Neural progenitor cell (in vitro differentiated cells): Measurements from ENCODE around the gene NT5C3A. TPM values are rescaled to one million over a fixed set of nuclear protein-coding genes. Genes with fewer than 3 reads are reported as not detected.
A peak's percentile ranks its signal among the peaks of the same experiment; 100 is the strongest.
"Not testable (repeated sequence)": the region's sequence is repeated elsewhere in the genome, so short reads cannot be mapped to it uniquely, and the experiment has no call there.

Experiments used
- DNase-seq: peaks from one replicate; pipeline ENCODE4 v3.0.0-alpha.2; 2016; ENCODE audit warnings: low spot score
- H2AFZ ChIP-seq: fragments of 200-600 bp; sonication (generic); replicated peaks from 2 replicates; pipeline ENCODE4 v1.6.1; 2016; ENCODE audit warnings: antibody characterized with exemption
- H3F3A ChIP-seq: fragments of 200-600 bp; sonication (generic); 2 replicates; pipeline ENCODE4 v1.6.1; 2016; ENCODE audit warnings: antibody characterized with exemption, low read depth
- H3K27ac ChIP-seq: fragments of 200-600 bp; sonication (generic); 2 replicates; pipeline ENCODE4 v1.5.1; 2016; ENCODE audit warnings: mild to moderate bottlenecking
- H3K27me3 ChIP-seq: fragments of 200-600 bp; sonication (generic); 2 replicates; pipeline ENCODE4 v1.6.1; 2016; ENCODE audit warnings: mild to moderate bottlenecking, moderate library complexity
- H3K36me3 ChIP-seq: fragments of 200-600 bp; sonication (generic); 2 replicates; pipeline ENCODE4 v1.5.1; 2016
- H3K4me1 ChIP-seq: fragments of 200-600 bp; sonication (generic); 2 replicates; pipeline ENCODE4 v1.6.1; 2016; ENCODE audit warnings: mixed run types
- H3K4me2 ChIP-seq: fragments of 200-600 bp; sonication (generic); 2 replicates; pipeline ENCODE4 v1.6.1; 2016
- H3K4me3 ChIP-seq: fragments of 200-600 bp; sonication (generic); 2 replicates; pipeline ENCODE4 v1.5.1; 2016
- H3K79me2 ChIP-seq: fragments of 200-600 bp; sonication (generic); 2 replicates; pipeline ENCODE4 v1.6.1; 2016; ENCODE audit warnings: low read depth
- H3K9ac ChIP-seq: fragments of 200-600 bp; sonication (generic); 2 replicates; pipeline ENCODE4 v1.6.1; 2016
- H3K9me3 ChIP-seq: fragments of 200-600 bp; sonication (generic); 2 replicates; pipeline ENCODE4 v1.5.1; 2016; ENCODE audit warnings: low read depth
- H4K20me1 ChIP-seq: fragments of 200-600 bp; sonication (generic); 2 replicates; pipeline ENCODE4 v1.6.1; 2016; ENCODE audit warnings: low read depth
- H3K27ac Mint-ChIP-seq: 3 replicates; pipeline ENCODE4 v1.8.0; 2021; ENCODE audit warnings: mixed read lengths
- H3K27me3 Mint-ChIP-seq: 2 replicates; pipeline ENCODE4 v1.8.0; 2022; ENCODE audit warnings: low read depth, mild to moderate bottlenecking, inconsistent platforms, moderate library complexity, mixed read lengths; ENCODE audit not compliant: insufficient read depth
- H3K36me3 Mint-ChIP-seq: 3 replicates; pipeline ENCODE4 v1.8.0; 2021; ENCODE audit warnings: mixed read lengths
- H3K4me1 Mint-ChIP-seq: 3 replicates; pipeline ENCODE4 v1.8.0; 2021; ENCODE audit warnings: mixed read lengths
- H3K4me3 Mint-ChIP-seq: 3 replicates; pipeline ENCODE4 v1.8.0; 2021; ENCODE audit warnings: mild to moderate bottlenecking, moderate library complexity, mixed read lengths
- H3K9me3 Mint-ChIP-seq: 3 replicates; pipeline ENCODE4 v1.8.0; 2020; ENCODE audit warnings: mixed read lengths
- total RNA-seq: library from RNA; depleted of rRNA; stranded (reverse); fragments of >200 nt; gene quantifications from 2 replicates; pipeline ENCODE4 v1.2.3, GENCODE V29; 2015; ENCODE audit warnings: low replicate concordance

NT5C3A gene
- total RNA-seq, 1 donor from 2014 or later = 72.1 TPM

- H3K9me3 Mint-ChIP-seq, H3K4me2 ChIP-seq, H3K27ac ChIP-seq, H4K20me1 ChIP-seq, DNase-seq, H2AFZ ChIP-seq, H3K4me1 ChIP-seq, H3K27me3 Mint-ChIP-seq, H3K27me3 ChIP-seq, H3K4me3 Mint-ChIP-seq, H3K79me2 ChIP-seq, H3K36me3 ChIP-seq, H3K4me3 ChIP-seq, H3K9me3 ChIP-seq, H3K9ac ChIP-seq, H3K36me3 Mint-ChIP-seq, H3F3A ChIP-seq, H3K27ac Mint-ChIP-seq: not testable (repeated sequence)
- peaks cover 18% of the 10 kb centered on the region for H3K4me1 Mint-ChIP-seq
Observed at GRCh38 chr7:33003111-33003510, 59.5 kb downstream of the NT5C3A start.

GRCh38 chr7:32999380-32999779, 63.2 kb downstream of the NT5C3A start:
- not testable (repeated sequence) for H3K4me2 ChIP-seq, H3K36me3 ChIP-seq, H3F3A ChIP-seq, H2AFZ ChIP-seq, H3K4me1 ChIP-seq, H3K9me3 ChIP-seq, H3K27ac ChIP-seq, H3K9ac ChIP-seq, H3K9me3 Mint-ChIP-seq, H3K4me3 ChIP-seq, H3K79me2 ChIP-seq, H3K4me3 Mint-ChIP-seq, DNase-seq, H3K27me3 ChIP-seq, H4K20me1 ChIP-seq, H3K36me3 Mint-ChIP-seq, H3K27me3 Mint-ChIP-seq
- Mint-ChIP-seq H3K27ac (peak overlapping the region; percentile 90), H3K4me1 (peaks cover 19% of the 10 kb centered on the region)

DNA sequence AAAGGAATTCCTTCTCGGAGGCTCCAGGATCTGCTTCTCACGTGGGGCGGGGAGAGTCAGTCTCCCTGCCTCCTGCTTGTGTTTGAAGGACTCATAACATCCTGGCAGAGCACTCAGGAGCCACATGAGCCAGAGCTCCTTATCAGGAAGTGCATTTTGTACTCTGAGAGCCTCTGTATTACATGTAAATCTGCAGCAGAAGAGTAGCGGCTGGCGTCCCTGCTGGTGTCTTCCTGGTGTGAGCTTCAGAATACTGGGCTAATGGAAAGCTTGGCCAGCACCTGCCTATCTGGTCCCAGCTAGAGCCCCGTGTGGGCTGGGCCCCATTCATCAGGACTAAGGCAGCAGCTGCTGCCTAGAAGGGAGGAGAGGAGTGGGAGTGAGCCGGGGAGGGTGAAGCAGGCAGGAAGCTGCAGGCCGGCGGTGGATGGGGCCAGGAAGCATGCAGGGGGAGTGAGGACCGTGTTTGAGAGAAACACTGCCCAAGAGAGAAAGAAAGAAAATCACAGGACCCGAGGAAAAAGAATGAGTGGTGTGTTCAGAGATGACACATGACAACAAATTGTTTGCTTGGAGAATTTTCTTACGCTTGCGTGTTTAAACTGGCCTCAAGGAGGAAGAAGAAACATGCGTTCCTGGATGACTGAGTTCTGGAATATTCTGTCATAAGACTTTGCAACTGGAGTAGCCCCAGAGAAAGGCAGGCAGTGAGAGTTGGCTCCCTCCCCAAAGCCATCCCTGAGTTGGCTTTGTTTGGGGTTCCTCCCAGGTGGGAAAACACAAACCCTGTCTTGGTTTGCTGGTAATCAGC, 64.0 kb downstream of the NT5C3A start:
- H3K4me3 ChIP-seq, H3K27me3 ChIP-seq, H4K20me1 ChIP-seq, H3K27ac ChIP-seq, H3K9ac ChIP-seq, H3K36me3 Mint-ChIP-seq, H3K36me3 ChIP-seq, H3K9me3 ChIP-seq, H3K27me3 Mint-ChIP-seq, H3K9me3 Mint-ChIP-seq, H3K4me1 ChIP-seq, H3F3A ChIP-seq, H3K79me2 ChIP-seq: not testable (repeated sequence)
- H3K4me1 Mint-ChIP-seq = peaks cover 17% of the 10 kb centered on the region
- peak overlapping the region; percentile 90 for H3K27ac Mint-ChIP-seq
- Histone ChIP-seq H2AFZ (peak overlapping the region; percentile 92), H3K4me2 (peak overlapping the region; percentile 33)
- peak; percentile 16 for DNase-seq
- H3K4me3 Mint-ChIP-seq = peak overlapping the region; percentile 5

GRCh38 chr7:32997956-32998355, 64.6 kb downstream of the NT5C3A start:
- not testable (repeated sequence) for H3K36me3 Mint-ChIP-seq, H3K9me3 ChIP-seq, H3K4me1 ChIP-seq, H3K9ac ChIP-seq, H3K4me3 ChIP-seq, H3K4me3 Mint-ChIP-seq, H3K27ac ChIP-seq, H3K36me3 ChIP-seq, H4K20me1 ChIP-seq, H3K27me3 Mint-ChIP-seq, DNase-seq, H3F3A ChIP-seq, H3K9me3 Mint-ChIP-seq, H3K27me3 ChIP-seq, H3K79me2 ChIP-seq
- peak overlapping the region; percentile 92 for H2AFZ ChIP-seq
- H3K27ac Mint-ChIP-seq = peak overlapping the region; percentile 90
- peaks cover 17% of the 10 kb centered on the region for H3K4me1 Mint-ChIP-seq
- H3K4me2 ChIP-seq = peak overlapping the region; percentile 33

DNA sequence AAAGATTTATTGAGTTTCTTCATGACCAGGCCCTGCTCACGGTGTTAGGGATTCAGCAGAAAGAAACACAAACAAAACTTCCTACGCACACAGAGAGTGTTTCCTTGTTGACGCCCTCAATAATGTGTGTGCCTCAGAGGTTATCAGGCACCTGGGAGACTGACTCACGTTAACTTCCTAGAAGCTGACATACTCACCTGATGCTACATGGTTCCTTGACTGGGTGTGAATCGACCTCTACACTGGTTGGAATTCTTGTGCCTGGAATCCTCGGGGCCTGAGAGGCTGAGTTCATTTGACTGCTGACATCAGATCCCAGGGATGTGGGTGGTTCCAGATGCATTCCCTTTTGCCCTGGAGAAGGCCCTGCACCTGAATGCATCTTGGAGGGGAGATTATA, 69.8 kb downstream of the NT5C3A start:
- not testable (repeated sequence) for H3K4me1 Mint-ChIP-seq, H3K27ac Mint-ChIP-seq

DNA sequence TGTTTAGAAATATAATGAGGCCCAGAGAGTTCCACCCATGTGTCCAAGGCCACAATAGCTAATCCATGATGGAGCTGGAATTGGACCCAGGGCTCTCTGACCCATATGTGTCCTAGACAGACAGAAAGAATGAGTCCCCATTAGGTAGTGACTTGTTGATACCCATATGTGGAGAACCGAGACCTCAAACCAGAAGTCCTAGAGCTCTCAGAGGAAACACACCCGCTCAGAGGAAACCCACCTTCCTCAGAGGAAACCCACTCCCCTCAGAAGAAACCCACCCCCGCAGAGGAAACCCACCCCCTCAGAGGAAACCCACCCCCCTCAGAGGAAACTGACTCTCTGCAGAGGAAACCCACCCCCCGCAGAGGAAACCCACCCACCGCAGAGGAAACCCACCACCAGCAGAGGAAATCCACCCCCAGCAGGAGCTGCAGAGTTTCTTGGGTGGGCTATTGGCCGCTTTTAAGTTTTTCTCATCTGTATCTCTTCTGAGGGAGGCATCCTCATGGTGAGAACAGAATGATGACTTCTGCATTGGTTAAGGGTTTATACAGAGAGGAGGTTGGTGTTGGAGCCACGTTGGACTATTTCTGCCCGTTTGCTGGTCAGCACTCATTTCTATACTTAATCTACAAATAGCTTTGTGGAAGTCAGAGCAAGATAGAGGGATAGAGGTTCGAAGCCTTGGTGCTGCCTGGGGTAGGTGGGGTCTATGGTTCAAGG, 70.4 kb downstream of the NT5C3A start:
- not testable (repeated sequence) for H3K27ac ChIP-seq, H3K4me1 Mint-ChIP-seq, H3K4me3 ChIP-seq, H3F3A ChIP-seq, H2AFZ ChIP-seq, H3K4me3 Mint-ChIP-seq, H3K36me3 ChIP-seq, H3K79me2 ChIP-seq, H3K36me3 Mint-ChIP-seq, DNase-seq, H3K9me3 ChIP-seq, H3K27me3 Mint-ChIP-seq, H3K27ac Mint-ChIP-seq, H3K9ac ChIP-seq, H3K4me1 ChIP-seq, H3K4me2 ChIP-seq, H3K9me3 Mint-ChIP-seq, H4K20me1 ChIP-seq, H3K27me3 ChIP-seq

More for the DNA sequence above, 69.8 kb downstream of the NT5C3A start:
- H3K27ac ChIP-seq, H3K27me3 ChIP-seq, H3K4me1 ChIP-seq, H3K36me3 Mint-ChIP-seq, H3K4me3 ChIP-seq, DNase-seq, H3K36me3 ChIP-seq, H3K9me3 ChIP-seq, H3K9ac ChIP-seq, H3K79me2 ChIP-seq, H3K4me3 Mint-ChIP-seq, H3K4me2 ChIP-seq, H3K27me3 Mint-ChIP-seq, H3F3A ChIP-seq, H3K9me3 Mint-ChIP-seq, H4K20me1 ChIP-seq, H2AFZ ChIP-seq: not testable (repeated sequence)

GRCh38 chr7:32991068-32991585, 71.4 kb downstream of the NT5C3A start:
- not testable (repeated sequence) for H3K9ac ChIP-seq, H3K4me2 ChIP-seq, H3K9me3 ChIP-seq, H3K27ac Mint-ChIP-seq, H3K36me3 Mint-ChIP-seq, H3K27ac ChIP-seq, H2AFZ ChIP-seq, H3K4me1 ChIP-seq, DNase-seq, H3F3A ChIP-seq, H4K20me1 ChIP-seq, H3K27me3 ChIP-seq, H3K79me2 ChIP-seq, H3K4me1 Mint-ChIP-seq, H3K9me3 Mint-ChIP-seq, H3K4me3 ChIP-seq, H3K27me3 Mint-ChIP-seq, H3K4me3 Mint-ChIP-seq, H3K36me3 ChIP-seq

DNA sequence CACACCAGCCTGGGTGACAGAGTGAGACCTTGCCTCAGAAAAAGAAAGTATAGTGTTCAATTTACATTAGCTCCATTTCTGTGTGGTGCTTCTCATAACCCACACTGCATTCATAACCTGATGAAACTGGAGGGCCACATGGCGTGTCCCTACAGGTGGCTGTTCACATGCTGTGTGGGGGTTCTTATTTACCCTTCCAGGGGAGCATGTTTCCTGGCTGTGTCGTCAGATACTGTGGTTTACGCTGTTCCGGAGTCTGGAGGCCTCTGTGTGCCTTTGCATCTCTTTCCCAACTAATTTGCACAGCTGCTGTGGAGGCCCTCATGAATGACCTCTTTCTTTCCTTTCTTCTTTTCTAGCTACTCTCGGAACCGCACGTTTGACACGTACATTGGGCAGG, 74.4 kb downstream of the NT5C3A start:
- H3F3A ChIP-seq, H3K4me2 ChIP-seq, DNase-seq, H3K4me1 Mint-ChIP-seq, H3K27me3 ChIP-seq, H3K27ac Mint-ChIP-seq, H3K36me3 ChIP-seq, H3K27ac ChIP-seq, H3K4me1 ChIP-seq, H3K9me3 Mint-ChIP-seq, H2AFZ ChIP-seq, H3K79me2 ChIP-seq, H3K4me3 Mint-ChIP-seq, H4K20me1 ChIP-seq, H3K9ac ChIP-seq, H3K9me3 ChIP-seq, H3K36me3 Mint-ChIP-seq, H3K27me3 Mint-ChIP-seq, H3K4me3 ChIP-seq: not testable (repeated sequence)
